Coronary artery (tissue), 2 donors: Measurements from ENCODE around the gene HCFC1.

ENCODE experiments used
- DNase-seq: peaks from one replicate; pipeline ENCODE4 v3.0.0-alpha.2; 2017; ENCODE audit warnings: low spot score
- H3K27ac ChIP-seq, 2 donors: fragments of 200-600 bp; sonication (generic); one replicate each; pipeline ENCODE4 v1.5.1; 2016 to 2019
- H3K4me3 ChIP-seq: fragments of 200-600 bp; sonication (generic); 2 replicates; pipeline ENCODE4 v1.5.1; 2016; ENCODE audit warnings: mild to moderate bottlenecking, moderate library complexity
- CTCF ChIP-seq: fragments of 200-600 bp; sonication (generic); IDR thresholded peaks from one replicate; pipeline ENCODE4 v1.5.1; 2019; ENCODE audit warnings: antibody characterized with exemption

HCFC1 gene

DNA sequence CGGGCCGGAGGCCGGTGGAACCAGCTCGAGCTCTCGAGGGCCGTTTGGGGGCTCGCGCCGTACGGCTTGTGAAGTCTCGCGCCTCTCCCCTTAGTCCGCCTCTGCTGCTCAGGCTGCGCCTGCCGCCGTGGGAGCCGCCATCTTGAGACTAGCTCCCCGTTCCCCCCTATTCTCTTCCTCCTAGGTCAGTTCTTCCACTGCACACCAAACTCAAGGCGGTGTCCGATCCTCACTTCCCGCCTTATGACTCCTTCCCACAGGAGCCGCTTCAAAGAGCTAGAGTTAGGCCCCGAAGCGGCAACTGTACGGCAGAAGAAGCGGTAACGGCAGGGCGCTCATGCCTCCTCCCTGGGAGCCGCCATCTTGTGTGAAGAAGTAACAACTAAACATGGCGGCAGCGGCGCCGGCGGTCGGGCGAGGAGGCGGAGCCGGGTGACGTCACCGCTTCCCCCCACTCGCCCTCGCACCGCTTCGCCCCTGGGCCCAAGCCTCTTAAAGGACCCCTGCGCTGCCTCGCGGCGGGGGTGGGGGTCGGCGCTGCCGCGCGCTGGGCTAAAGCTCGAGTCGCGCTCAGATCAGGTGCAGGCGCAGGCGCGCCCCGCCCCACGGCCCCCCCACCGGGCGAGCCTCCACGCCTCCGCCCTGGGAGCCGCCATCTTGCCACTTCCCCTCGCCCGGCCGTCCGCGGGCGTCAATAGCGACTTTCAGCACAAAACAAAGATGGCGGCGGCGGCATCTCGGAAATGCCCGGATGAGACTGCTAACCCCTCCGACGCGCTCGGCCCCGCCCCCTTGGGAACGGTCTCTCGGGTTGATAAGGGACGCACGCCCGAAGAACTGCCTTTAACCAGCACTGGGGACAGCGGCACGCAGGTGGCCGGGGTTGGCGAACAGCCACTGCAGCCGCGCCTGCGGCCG lies at the start of gene HCFC1:
HCFC1 (minus strand) TSS at position 369 of the 918 bp plus-strand sequence. CDS start 978 bp downstream, outside the sequence.
- peak within 1 kb of the TSS; percentile 87 for H3K4me3 ChIP-seq
- DNase-seq = peak; percentile 95
- no peak for TF ChIP-seq CTCF
- H3K27ac ChIP-seq = peak within 1 kb of the TSS; percentile 99

DNA sequence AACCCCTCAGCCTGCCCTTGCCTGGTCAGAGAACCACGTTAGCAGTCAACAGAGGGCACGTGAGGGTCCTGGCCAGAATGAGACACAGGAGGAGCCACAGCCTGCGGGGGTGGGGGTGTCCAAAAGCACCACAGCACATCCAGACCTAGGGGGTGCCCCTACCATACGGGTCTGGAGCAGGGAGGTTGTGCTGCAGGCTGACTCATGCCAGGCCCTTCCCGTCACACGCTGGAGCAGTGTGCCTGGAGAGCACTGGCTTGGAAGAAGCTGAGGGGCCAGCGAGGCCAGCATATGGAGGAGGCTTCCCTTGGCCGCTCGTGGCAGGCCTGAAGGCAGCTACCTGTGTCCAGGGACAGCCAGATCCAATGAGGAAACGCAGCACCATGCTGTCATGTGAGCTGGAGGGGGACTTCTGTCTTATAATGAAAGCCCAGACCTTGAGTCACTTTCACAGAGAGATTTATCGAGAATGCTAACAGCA lies 49.6 kb upstream of the HCFC1 start:
- TF ChIP-seq CTCF = no peak
- peak overlapping the region in 1 of 2 donors; percentile 86 for H3K27ac ChIP-seq
- no peak for DNase-seq
- no peak overlapping the region for H3K4me3 ChIP-seq

- Histone ChIP-seq H3K27ac (peak overlapping the region; percentile 83 to 86), H3K4me3 (peak overlapping the region; percentile 80)
- TF ChIP-seq CTCF = no peak
- DNase-seq = no peak
Observed at GRCh38 chrX:154020536-154021115, 49.0 kb upstream of the HCFC1 start.

DNA sequence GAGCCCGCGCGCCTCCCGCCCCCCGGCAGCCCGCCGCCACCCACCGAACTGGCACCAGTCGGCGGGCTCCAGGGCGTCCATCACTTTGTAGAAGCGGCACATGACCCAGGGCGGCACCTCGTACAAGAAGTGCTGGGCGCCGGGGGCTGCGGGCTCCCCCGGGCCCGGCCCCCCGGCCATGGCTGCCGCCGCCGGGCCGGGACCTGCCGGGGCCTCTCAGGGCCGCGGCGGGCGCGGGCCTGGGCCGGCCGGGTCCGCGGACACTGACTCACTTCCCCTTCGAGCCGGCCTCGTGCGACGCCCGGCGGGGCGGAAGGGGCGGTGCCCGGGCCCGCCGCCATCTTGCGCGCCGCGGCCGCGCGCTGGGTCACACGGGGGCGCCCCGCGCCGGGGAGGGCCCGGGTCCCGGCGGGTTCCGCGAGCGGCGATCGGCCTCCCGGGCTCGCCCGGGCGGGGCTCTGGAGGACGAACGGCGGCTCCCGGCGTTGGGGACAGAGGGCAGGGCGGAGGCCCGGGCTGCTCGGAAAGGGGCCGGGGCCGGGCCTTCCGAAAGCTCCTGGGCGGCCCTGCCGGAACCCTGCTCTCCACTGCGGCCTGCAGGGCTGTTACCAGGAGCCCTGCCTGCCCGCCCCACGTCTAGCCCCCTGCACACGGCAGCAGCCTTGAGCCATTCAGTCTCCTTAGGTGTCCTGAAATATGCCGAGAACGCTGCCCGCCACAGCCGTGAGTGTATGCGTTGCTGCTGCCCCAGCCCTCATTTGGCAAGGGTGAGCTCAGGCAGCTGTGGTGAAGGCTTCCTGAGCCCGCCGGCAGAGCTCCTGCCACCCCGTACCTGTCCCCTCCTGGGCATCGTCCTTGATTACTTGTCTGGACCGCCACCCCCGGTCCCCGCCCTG lies 48.3 kb upstream of the HCFC1 start, which contains the start of gene IRAK1:
IRAK1 (minus strand) TSS at position 270 of the 896 bp plus-strand sequence; CDS start at position 180, 90 bp downstream.
- DNase-seq = no peak
- Histone ChIP-seq H3K27ac (peak within 1 kb of the TSS; percentile 83 to 86), H3K4me3 (peak within 1 kb of the TSS; percentile 80)
- no peak for TF ChIP-seq CTCF

GRCh38 chrX:154019061-154019621 lies 47.5 kb upstream of the HCFC1 start:
- TF ChIP-seq CTCF = no peak
- no peak for DNase-seq
- H3K27ac ChIP-seq = peak overlapping the region; percentile 61 to 86
- H3K4me3 ChIP-seq = peak overlapping the region; percentile 80

DNA sequence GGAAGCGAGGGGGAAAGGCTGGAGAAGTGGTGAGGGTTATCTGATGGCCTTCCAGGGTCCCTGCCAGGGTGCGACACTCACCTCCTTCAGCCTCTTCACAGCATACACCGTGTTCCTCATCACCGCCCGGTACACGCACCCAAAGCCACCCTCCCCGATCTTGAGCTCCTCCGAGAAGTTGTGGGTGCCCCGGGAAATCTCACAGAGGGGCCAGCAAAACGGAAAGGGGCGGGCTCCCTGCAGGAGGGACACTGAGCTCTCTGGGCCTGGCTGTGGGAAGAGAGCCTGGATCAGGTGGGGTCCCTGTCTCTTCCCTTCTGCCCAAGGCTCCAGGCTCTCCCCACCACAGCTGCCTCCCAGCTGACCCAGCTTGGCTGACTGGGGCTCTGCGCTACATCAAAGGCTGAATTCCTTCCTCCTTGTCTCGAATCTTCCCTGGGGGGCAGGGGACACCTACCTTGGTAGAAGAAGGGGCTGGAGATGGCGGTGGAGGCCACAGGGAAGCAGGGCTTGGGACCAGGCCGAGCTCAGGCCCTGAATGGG lies 47.0 kb upstream of the HCFC1 start:
- H3K27ac ChIP-seq = peak overlapping the region; percentile 61 to 86
- TF ChIP-seq CTCF = no peak
- H3K4me3 ChIP-seq = peak overlapping the region; percentile 80
- DNase-seq = no peak
